Measurements from ENCODE around the gene DZIP1.

Gene DZIP1

GRCh38 chr13:95643936-95644598, 439 bp downstream of the DZIP1 start:
- DNase-seq (ENCODE audit: low spot score), result no peak

- DNase-seq (ENCODE audit: low spot score), result no peak
Measured at GRCh38 chr13:95643571-95643935, 953 bp downstream of the DZIP1 start.

- no peak for DNase-seq (ENCODE audit: low spot score)
Measured at GRCh38 chr13:95642999-95643398, 1.5 kb downstream of the DZIP1 start.

- no peak for DNase-seq (ENCODE audit: low spot score)
Measured at GRCh38 chr13:95642028-95642621, 2.4 kb downstream of the DZIP1 start.

GRCh38 chr13:95641291-95642027, 3.0 kb downstream of the DZIP1 start:
- no peak for DNase-seq (ENCODE audit: low spot score)

- DNase-seq (ENCODE audit: low spot score), result no peak
Measured at GRCh38 chr13:95636853-95637252, 7.7 kb downstream of the DZIP1 start.

GRCh38 chr13:95630593-95630992, 13.9 kb downstream of the DZIP1 start:
- DNase-seq (ENCODE audit: low spot score), result no peak

GRCh38 chr13:95629071-95629470, 15.4 kb downstream of the DZIP1 start:
- DNase-seq (ENCODE audit: low spot score), result no peak

GRCh38 chr13:95628488-95628887, 16.0 kb downstream of the DZIP1 start:
- DNase-seq (ENCODE audit: low spot score), result no peak

GRCh38 chr13:95627590-95627989, 16.9 kb downstream of the DZIP1 start:
- DNase-seq (ENCODE audit: low spot score), result no peak

GRCh38 chr13:95626768-95627167, 17.7 kb downstream of the DZIP1 start:
- DNase-seq (ENCODE audit: low spot score), result no peak

- DNase-seq (ENCODE audit: low spot score), result peak; percentile 19
Measured at GRCh38 chr13:95624020-95624419, 20.5 kb downstream of the DZIP1 start.

GRCh38 chr13:95623141-95623540, 21.4 kb downstream of the DZIP1 start:
- no peak for DNase-seq (ENCODE audit: low spot score)

- no peak for DNase-seq (ENCODE audit: low spot score)
Measured at GRCh38 chr13:95620825-95621498, 23.5 kb downstream of the DZIP1 start.

- no peak for DNase-seq (ENCODE audit: low spot score)
Measured at GRCh38 chr13:95620030-95620824, 24.3 kb downstream of the DZIP1 start.

- no peak for DNase-seq (ENCODE audit: low spot score)
Measured at GRCh38 chr13:95615539-95615938, 29.0 kb downstream of the DZIP1 start.

GRCh38 chr13:95614641-95615245, 29.8 kb downstream of the DZIP1 start:
- no peak for DNase-seq (ENCODE audit: low spot score)

GRCh38 chr13:95608640-95609323, 35.7 kb downstream of the DZIP1 start:
- DNase-seq (ENCODE audit: low spot score), result no peak

GRCh38 chr13:95607366-95607765, 37.1 kb downstream of the DZIP1 start:
- DNase-seq (ENCODE audit: low spot score), result no peak

- no peak for DNase-seq (ENCODE audit: low spot score)
Measured at GRCh38 chr13:95605448-95606125, 38.9 kb downstream of the DZIP1 start.

Data from CD4-positive, alpha-beta T cell treated with Interleukin-6 at 100 ng/mL for 8 hours (primary cell).